DMS 273 (cell line): ENCODE measurements around the gene JAG1.

Experiments
- DNase-seq: peaks from one replicate; lab custom pipeline; 2025; ENCODE audit not compliant: unreplicated experiment; lab: John Stamatoyannopoulos, UW

The JAG1 gene

DNA sequence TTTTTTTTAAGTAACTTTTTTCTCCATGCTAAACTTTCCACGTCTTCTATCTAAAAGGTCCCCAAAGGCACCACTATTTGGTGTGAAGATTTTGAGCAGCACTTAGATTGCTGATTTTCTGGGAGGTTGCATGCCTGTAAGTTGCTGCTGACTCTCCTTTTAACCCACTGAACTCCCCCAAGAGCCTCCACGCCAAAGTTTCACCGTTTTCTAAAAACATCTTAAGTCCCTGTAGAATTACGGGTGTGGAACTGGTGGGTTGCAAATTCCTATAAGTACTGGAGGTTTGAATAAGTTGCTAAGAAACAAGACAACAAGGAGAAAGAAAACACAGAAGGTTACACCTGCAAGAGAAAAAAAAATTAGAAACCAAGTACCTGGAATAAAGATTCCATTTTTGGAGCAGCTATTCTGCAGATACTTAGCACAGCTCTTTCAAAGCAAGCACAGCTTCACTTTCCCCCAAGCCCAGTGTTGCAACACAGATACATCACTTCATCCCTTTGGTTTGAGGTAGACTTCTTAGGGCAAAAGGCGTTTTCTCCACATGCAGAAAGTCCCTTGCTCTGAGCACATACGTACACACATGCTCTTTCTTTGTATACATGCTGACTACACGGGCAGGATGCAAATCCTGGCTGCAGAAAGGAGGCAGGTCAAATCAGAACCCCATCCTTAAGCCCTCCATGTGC is 5.0 kb downstream of the JAG1 start:
- DNase-seq, result no peak

DNA sequence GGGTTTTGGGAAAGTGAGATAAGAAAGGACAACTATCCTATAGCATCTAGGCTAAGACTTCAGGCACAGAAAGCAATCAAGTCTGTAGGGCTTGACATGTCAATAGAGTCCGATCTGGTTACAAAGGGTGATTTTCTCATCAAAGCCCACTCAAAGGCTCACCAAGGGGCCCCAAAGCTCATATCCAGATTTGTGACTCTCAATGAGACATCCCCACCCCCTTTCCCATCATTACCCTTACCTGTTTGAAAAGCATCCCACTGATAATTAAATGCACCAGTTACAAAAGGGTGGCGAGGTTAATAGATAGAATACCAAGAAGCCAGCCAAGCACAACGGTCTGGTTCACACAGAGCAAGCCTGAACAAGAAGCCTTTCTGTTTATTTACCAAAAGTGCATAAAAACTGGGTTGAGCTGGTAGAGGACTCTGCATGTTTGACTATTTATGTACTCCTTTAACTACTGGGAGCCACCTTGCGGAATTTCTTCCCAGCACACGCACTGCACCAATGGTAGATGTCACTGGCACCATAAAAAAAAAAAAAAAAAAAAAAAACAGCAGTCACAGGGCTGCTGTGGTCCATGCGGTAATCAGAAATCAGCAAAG is 6.1 kb downstream of the JAG1 start:
- DNase-seq, result no peak

DNA sequence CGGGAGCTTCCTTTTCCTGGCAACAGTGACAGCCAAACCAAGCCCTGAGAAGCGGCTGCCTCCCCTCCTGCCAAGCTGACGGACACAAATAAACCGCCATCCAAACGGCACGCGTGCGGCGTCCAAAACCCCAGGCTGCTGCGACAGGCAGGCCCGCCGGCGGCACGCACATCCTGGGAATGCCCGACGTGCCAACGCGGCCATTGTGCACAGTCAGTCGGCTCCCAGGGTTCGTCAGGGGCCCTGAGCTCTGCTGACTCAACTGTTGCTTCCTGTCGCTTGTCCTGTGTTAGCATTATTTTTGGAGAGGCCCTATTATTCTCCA is 6.8 kb downstream of the JAG1 start:
- DNase-seq, result no peak

DNA sequence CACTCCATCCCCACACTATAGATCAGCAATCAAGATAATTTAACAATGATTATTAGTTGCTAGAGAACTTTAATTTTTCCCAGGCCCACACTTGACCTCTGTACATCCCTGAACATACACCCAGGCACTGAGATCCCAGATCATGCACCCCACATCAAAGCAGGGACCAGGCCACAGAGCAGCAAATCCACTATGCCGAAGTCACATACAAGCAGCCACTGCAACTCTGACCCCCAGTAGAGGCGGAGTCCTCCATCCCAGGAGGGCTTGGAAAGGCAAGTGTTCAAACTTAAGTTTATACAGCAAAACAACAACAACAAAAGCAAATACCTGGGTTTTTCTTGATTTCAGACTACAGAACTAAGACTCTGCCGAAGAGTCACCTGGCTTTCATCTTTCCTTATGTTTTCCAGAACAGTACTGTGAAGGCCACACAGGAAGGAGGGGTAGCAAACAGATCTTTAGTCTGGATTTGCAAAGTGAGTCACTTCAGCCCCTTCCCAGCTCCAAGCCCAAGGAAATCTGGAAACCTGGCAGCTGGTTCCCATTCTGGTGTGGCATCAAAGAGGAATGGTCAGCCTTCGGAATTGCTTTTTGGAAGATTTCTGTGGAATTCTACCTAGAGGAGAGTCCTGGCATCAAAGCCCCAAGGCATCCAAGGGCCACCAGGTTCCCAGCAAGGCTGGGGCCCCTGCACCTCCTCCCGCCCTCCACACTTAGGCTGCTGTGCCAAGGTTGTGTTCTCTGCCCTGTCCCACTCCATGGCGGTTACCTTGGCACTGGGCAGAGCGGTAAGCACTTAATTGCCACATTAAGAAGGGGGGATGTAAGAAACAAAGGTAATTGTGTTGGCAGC is 7.3 kb downstream of the JAG1 start:
- no peak for DNase-seq

DNA sequence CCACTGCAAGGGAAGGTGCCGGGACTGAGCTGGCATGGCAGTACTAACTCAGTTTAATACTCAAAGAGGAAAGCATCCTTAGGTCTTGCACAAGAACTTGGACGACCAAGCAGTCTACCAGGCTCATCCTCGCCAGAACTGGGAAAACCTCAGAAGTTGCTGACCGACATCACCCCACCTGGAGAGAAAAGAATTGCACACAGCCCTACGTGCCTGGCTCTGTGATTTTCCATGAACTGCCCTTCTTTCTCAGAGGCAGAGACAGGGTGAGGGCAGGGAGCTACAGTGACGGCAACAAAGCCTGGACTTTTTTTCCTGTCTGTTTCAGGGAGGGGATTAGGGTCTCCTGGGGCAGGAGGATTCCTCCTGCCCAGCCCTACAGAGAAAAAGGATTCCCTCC is 8.0 kb downstream of the JAG1 start:
- no peak for DNase-seq

DNA sequence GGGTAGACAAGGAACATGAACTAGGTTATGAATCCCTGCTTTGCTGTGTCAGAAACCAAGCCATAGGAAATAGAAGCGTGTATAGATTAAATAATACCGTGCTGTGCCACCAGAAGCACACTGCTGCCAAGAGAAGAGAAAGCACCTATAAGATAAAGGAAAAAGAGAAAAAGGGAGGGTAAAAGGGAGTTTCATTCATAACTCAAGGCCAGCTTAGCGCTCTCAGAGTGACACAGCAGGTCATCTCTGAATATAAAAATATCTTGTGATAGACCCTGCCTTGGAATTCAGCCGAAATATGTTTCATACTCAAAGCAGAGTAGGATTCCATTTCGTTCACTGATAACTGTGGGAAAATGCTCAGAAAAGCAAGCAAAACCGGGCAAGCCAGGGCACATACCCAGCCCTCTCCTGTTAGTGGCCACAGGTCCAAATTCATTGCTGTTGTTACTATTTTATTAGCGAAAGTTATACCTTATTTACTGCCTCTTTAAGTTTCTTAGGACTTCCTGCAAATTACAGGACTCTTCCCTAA is 8.7 kb downstream of the JAG1 start:
- DNase-seq, result peak; percentile 48

DNA sequence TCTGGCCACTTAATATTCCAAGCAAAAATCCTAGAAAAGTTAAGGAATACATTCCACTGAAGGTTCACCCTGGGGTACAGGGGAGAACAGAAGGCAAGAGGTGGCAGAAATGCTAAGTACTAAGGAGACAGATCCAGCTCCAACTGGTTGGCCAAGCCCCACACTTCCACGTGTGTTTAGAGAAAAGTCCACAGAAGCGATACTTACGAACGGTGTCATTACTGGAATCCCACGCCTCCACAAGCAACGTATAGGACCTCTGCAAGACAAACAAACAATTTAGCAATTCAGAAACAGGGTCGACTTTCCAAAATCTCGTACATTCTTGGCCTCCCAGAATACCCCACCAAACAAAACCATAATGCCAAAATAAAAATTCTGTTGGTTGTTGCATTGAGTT is 10.0 kb downstream of the JAG1 start:
- DNase-seq, result no peak

DNA sequence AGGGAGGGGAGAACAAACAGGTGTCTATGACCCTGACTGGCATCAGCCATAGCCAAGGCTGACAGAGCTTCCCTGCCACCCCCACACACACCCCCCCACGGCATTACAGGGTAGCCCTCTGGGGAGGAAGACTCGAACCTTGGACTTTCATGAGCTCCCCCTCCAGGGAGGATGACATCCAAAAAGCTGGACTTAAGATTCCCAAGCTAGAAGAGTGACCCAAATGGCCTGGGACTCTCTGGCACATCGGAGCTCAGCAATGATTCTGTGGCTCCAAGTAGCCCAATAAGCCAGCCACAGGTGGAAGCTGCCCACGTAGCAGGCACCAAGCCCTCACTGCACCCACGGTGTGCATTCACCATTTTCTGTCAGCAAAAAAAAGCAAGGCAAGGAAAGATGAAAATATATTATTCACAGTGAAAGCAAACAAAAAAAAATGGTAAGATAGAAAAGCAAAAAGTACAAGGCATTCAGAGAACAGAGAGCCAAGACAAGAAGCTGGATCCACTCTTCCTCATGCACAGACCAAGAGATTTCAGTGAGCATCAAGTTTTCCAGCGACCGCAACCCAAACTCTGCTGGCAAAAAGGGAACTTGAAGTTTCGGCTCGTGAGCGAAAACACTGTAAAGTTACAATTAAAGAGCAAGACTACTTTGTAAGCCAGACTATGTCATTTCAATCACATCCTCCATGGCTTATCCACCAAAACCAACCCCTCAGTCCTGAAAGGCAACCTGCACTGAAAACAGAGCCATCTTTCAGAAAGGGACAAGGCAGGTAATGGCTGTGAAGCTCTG is 10.9 kb downstream of the JAG1 start:
- no peak for DNase-seq

DNA sequence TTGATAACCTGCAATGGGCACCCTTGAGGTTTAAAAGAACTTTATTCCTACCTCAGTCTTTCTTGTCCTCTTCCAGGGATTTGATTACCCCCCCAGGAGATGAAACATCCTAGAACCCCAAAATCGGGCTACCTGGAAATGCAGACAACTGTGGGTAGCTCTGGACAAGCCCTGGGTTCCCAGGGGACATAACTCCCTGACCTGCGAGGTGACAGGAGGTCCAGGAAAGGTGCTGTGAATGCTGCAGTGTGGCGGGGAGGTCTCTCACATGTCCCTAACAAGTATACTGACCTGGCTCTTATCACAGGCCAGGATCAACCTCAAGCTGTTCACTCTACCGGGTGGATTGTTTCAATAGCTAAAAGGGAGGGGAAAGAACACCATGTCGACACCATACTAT is 11.6 kb downstream of the JAG1 start:
- DNase-seq, result no peak

DNA sequence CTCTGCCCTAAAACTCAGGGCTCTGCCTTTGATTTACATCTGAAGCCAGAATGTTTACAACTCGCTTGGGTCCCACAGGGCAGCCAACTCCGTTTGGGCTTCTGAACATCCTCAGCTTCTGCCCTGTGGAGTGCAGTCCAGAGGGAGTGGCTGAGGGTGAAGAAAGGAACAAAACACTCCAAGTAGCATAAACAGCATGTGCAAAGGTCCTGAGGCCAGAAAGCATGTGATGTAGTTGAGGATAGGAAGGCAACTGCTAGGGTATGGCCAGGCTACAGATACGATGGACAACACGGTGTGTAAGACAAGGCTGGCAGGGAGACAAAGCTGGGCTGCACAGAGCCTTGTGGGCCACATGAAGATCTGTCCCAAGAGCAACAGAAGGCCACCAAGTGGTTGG is 12.5 kb downstream of the JAG1 start:
- DNase-seq, result no peak

DNA sequence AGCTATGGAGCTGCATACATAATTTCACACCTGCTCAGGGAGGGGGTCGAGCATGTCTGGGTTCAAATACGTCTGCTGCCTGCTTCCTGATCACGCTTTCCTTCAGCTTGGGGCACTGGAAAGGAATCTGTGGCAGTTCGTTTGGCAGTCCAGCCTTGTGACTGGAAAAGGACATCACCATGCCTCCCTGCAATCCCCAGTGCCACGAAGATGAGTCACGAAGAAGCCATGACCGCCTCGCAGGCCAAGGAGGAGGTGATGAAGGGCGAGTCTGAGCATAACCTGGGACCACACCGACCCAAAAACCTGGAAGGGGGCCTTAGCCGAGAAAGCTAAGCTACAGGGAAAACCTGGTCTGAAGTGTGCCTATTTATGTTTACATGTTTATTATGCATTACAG is 13.1 kb downstream of the JAG1 start:
- DNase-seq, result no peak

DNA sequence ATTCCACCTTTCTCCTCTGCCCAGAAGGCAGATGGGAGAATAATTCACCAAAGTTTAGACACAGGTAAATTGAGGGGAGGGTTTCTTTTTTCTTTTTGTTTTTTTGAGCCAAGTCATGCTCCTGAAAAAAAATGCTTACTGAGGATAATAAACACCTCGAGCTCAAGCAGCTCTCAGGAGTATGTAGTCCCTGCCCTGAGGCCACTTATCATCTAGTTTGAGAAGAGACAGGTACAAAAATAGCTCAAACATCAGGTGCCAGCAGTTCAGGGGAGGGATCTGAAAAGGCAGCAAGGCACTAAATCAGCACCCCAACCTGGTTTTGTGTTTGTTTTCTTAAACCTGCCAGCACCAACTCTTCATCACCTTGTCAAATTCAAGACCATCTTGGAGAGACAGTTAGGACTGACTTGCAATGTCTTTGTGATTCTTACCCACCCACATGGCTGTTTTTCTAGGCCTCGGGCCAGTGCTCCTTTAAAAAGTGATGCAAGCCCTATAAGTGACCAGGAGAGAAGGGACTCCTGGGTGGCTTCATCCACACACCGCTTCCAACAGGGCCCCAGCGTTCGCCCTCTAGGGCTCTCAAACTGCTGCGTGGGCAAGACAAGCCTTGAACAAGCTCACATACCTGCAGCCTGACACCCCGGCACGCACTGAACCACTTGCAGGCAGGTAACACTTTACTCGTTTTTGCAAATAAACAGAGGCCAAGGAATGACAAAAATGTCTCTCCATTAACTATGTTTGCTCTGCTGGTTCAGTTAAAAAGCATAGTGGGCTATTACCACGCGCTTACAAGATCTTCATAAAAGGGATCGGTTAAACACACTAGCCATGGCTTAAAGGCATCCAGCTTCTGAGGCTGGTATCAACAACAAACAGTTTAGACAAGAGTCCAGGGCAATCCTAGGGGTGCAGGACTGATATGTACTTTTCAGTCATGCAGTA is 13.9 kb downstream of the JAG1 start:
- DNase-seq, result no peak

DNA sequence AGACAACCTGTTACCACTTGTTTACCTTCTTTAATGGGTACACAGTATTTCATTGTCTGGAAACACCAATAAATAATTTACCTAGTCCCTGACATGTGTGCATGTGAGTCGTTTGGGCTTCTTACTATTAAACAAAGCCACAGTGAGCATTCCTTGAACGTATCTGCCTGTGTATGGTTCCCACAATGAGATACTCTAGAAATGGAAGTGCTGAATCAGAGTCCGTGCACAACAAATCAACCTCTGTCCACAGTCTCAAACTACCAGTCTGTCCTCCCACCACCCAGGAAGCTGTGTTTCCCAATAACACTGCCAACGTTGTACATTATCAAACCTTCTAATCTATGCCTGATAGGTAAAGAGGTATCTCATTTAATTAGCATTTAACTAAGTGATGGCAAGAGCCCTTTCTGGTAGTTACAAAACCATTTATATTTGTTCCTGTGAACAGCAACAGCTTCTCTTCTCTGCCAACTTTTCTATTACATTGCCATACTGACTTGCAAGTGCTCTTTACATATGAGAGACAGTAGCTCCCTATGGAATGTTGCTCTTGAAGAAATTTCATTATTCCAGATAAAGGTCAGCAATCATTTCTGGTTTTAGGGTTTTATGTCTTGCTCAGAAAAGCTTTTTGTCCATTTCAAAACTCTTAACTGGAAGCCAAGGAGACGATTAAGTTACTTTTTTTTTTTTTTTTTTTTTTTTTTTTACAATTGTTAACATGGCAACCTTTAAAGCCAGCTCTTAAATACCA is 14.7 kb downstream of the JAG1 start:
- DNase-seq, result no peak

DNA sequence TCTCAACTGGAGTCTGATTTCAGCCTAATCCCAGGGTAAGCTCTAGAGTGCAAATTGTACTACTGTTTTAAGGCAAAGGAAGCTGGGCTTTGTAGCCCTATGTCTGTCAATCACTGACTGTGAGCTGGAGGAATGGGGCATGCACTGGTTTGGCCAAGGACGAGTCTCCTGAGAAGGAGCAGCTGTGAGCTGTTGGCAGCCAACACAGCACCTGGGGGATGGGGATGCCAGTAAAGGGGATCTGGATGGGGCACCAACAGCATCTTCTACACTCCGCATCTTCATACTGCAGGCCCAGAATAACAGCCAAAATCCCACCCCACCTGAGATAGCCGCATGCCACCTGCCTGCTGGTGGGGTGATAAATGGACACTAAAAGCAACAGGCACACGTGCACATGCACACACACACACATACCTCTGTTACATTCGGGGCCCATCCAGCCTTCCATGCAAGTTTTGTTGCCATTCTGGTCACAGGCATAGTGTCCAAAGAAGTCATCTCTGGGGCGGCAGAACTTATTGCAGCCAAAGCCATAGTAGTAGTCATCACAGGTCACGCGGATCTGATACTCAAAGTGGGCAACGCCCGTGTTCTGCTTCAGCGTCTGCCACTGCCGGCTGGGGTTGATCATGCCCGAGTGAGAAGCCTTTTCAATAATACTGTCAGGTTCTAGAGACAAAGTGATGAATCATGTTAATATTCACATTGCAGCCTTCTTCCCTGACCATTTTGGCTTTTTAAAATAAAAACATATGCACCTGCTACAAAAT is 15.6 kb downstream of the JAG1 start:
- DNase-seq, result no peak

DNA sequence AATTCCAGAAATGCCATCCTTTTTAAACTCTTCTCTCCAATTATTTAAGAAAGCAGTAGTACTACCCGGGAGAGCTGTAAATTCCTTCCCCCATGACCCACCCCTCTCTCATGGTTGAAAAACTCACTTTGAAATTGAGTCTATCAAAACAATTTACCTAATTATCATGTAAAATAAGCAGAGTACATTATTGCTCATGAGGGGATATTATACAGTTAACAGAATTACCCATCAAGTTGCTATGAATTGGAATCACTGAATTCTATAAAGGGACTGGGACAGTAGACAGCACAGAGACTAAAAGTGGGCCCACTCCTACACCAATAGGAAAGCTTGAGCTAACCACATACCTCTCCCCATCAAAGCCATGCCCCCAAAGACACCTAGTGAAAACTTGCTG is 16.3 kb downstream of the JAG1 start:
- no peak for DNase-seq

DNA sequence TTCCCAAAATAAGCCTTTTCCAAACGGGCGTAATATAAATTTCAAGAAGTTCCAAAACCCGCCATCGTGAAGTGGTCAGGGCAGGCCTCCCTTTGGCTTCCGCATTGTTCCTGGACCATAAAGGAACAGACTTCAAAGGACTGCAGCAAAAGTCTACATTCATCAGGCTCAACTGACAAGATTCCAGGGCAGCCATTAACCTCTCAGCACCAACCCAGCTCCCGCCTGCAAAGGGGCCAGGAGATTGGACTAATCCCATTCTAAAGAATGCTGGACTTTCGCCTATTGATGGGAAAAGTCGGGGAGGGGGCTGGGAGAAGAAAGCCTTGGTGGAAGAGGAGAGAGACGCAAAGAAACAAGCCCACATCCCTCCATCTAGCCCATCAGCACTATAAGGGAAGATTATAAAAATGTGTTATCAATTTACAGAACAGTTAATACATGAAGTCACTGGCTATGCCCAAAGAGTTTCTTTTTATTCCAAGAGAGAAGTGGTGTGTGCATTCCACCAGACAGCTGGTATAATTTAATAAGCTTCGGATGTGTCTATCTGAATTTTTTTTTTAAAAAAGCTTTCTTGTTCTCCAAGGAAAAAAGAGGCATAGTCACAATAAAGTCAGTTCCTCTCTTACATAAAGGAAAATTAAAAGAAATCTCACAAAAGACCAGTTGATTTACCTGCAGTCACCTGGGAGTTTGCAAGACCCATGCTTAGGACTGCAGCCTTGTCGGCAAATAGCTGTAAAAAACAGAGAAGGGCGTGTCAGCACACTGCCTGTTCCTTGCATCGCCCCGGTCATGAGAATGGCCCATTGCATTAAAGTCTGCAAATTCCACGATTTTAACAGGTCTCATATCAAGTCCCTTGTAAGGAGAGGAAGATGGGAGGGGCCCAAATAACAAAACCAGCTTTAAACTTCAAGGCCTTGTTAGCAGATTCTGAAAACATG is 17.8 kb downstream of the JAG1 start:
- no peak for DNase-seq

DNA sequence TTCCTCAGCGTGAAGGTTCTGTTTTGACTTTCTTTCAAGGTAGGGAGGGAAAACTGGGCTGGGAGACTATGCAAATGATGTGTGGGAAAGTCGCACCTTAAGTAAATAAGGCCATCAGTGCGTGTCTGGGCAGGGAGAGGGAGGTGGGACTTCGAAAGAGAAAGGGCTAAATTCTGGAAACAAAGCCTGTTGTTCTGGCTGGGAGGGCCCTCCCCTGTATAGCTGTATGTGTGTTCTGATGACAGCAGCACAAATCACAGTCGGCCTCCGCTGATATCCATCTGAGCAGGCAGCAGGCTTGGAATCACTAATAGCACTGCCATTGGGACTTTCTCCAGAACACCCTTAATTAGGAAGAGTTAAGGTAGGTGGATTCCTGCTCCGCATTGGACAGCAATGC is 19.2 kb downstream of the JAG1 start:
- DNase-seq, result no peak

DNA sequence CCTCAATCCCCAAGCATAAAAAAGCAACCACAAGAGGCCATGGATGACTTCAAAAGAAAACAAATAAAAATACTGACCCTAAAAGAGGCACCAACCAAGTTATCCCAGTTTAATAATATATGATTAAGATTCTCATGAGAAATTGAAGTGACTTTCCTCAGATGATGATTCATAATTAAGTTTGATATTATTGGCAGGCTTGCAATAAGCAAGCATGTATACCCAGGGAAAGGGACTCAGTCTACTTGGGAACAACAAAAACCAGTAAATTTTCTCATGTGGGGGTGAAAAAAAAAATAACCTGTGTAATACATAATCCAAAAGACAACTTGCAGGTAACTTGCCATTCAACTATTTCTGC is 19.6 kb downstream of the JAG1 start:
- DNase-seq, result no peak
